ENCODE measurements around the gene REPS2.
A peak's percentile ranks its signal among the peaks of the same experiment; 100 is the strongest.
"Not testable (repeated sequence)": the region's sequence is repeated elsewhere in the genome, so short reads cannot be mapped to it uniquely, and the experiment has no call there.

The REPS2 gene

GRCh38 chrX:16946361-16946964 lies at the start of gene REPS2:
Gene REPS2 (plus strand): TSS chrX:16946658. CDS start chrX:16946862, 204 bp downstream.
- peak; percentile 42 to 66 for DNase-seq (ENCODE audit: low read depth in 2 of 2)

- DNase-seq (ENCODE audit: low read depth in 2 of 2), result no peak
These were observed 49.0 kb upstream of the REPS2 start for GRCh38 chrX:16897445-16897844.

GRCh38 chrX:16903274-16904022 lies 43.0 kb upstream of the REPS2 start:
- no peak for DNase-seq (ENCODE audit: low read depth in 2 of 2)

- no peak for DNase-seq (ENCODE audit: low read depth in 2 of 2)
These were observed 36.1 kb upstream of the REPS2 start for GRCh38 chrX:16910376-16910775.

GRCh38 chrX:16914058-16914457 lies 32.4 kb upstream of the REPS2 start:
- DNase-seq (ENCODE audit: low read depth in 2 of 2), result no peak

GRCh38 chrX:16916561-16916960 lies 29.9 kb upstream of the REPS2 start:
- DNase-seq (ENCODE audit: low read depth in 2 of 2), result no peak

GRCh38 chrX:16917120-16917519 lies 29.3 kb upstream of the REPS2 start:
- DNase-seq (ENCODE audit: low read depth in 2 of 2), result no peak

GRCh38 chrX:16918979-16919378 lies 27.5 kb upstream of the REPS2 start:
- DNase-seq (ENCODE audit: low read depth in 2 of 2), result no peak

GRCh38 chrX:16920075-16920474 lies 26.4 kb upstream of the REPS2 start:
- DNase-seq (ENCODE audit: low read depth in 2 of 2), result no peak

- DNase-seq (ENCODE audit: low read depth in 2 of 2), result no peak
These were observed 23.3 kb upstream of the REPS2 start for GRCh38 chrX:16923157-16923556.

GRCh38 chrX:16924631-16925480 lies 21.6 kb upstream of the REPS2 start:
- no peak for DNase-seq (ENCODE audit: low read depth in 2 of 2)

GRCh38 chrX:16930392-16930791 lies 16.1 kb upstream of the REPS2 start:
- DNase-seq (ENCODE audit: low read depth in 2 of 2), result no peak

- DNase-seq (ENCODE audit: low read depth in 2 of 2), result no peak
These were observed 15.1 kb upstream of the REPS2 start for GRCh38 chrX:16931371-16931770.

GRCh38 chrX:16931855-16932575 lies 14.4 kb upstream of the REPS2 start:
- DNase-seq (ENCODE audit: low read depth in 2 of 2), result no peak

- no peak for DNase-seq (ENCODE audit: low read depth in 2 of 2)
These were observed 12.3 kb upstream of the REPS2 start for GRCh38 chrX:16934185-16934584.

- DNase-seq (ENCODE audit: low read depth in 2 of 2), result no peak
These were observed 609 bp downstream of the REPS2 start for GRCh38 chrX:16946971-16947562.

- DNase-seq (ENCODE audit: low read depth in 2 of 2), result no peak
These were observed 4.0 kb downstream of the REPS2 start for GRCh38 chrX:16950423-16950822.

GRCh38 chrX:16953606-16954211 lies 7.3 kb downstream of the REPS2 start:
- no peak for DNase-seq (ENCODE audit: low read depth in 2 of 2)

- no peak for DNase-seq (ENCODE audit: low read depth in 2 of 2)
These were observed 11.3 kb downstream of the REPS2 start for GRCh38 chrX:16957751-16958150.

- no peak for DNase-seq (ENCODE audit: low read depth in 2 of 2)
These were observed 11.9 kb downstream of the REPS2 start for GRCh38 chrX:16958356-16958755.

GRCh38 chrX:16962661-16963060 lies 16.2 kb downstream of the REPS2 start:
- DNase-seq (ENCODE audit: low read depth in 2 of 2), result not testable (repeated sequence)

Data from stimulated activated CD4-positive, alpha-beta T cell treated with anti-CD3 and anti-CD28 coated beads, Interleukin-12 subunit alpha, Interleukin-12 subunit beta, amount 100 ng/mL, for 24 hours (primary cell).